HL-60 (cell line): ENCODE measurements around the gene ANKFN1.

ENCODE experiments used
- DNase-seq, 2 experiments: peaks; one replicate each; pipeline ENCODE4 v3.0.0-alpha.2; 2010 to 2020; ENCODE audit warnings: low read depth in 1 of 2, low spot score in 1 of 2
- H3K27ac ChIP-seq: fragments of 250-450 bp; sonication (Bioruptor Pico); replicated peaks from 2 replicates; pipeline ENCODE4 v1.5.1; 2020; ENCODE audit warnings: mild to moderate bottlenecking, moderate library complexity
- H3K27me3 ChIP-seq: fragments of 250-450 bp; sonication (Bioruptor Pico); 2 replicates; pipeline ENCODE4 v1.5.1; 2021; ENCODE audit warnings: mild to moderate bottlenecking, moderate library complexity; ENCODE audit not compliant: insufficient read depth, poor library complexity, severe bottlenecking
- H3K4me3 ChIP-seq: replicated peaks from 2 replicates; pipeline ENCODE4 v1.5.1; 2011; ENCODE audit warnings: mild to moderate bottlenecking, control low read depth, low read length; ENCODE audit not compliant: insufficient read depth
- CTCF ChIP-seq: IDR thresholded peaks from one replicate; pipeline ENCODE4 v1.5.1; 2011; ENCODE audit warnings: low read length, control low read depth, inconsistent platforms; ENCODE audit not compliant: insufficient read depth
- GABPA ChIP-seq: IDR thresholded peaks from 2 replicates; pipeline ENCODE4 v1.6.1; 2012; ENCODE audit warnings: low read depth
- POLR2AphosphoS5 ChIP-seq: IDR thresholded peaks from 2 replicates; pipeline ENCODE4 v1.6.1; 2012; ENCODE audit warnings: low read depth
- REST ChIP-seq: IDR thresholded peaks from 2 replicates; pipeline ENCODE4 v1.6.1; 2012; ENCODE audit warnings: low read depth; ENCODE audit not compliant: insufficient replicate concordance
- SPI1 ChIP-seq: IDR thresholded peaks from 2 replicates; pipeline ENCODE4 v1.6.1; 2012; ENCODE audit warnings: low read depth, mild to moderate bottlenecking, borderline replicate concordance

ANKFN1 gene

GRCh38 chr17:56424543-56425044 lies 271.3 kb downstream of the ANKFN1 start:
- Histone ChIP-seq H3K27ac (no peak overlapping the region), H3K4me3 (no peak overlapping the region), H3K27me3 (no peaks in the 10 kb centered on the region)
- TF ChIP-seq REST (no peak), CTCF (no peak), GABPA (no peak), POLR2AphosphoS5 (no peak), SPI1 (no peak)
- DNase-seq: no peak

- H3K27ac ChIP-seq: no peak overlapping the region
- no peak for TF ChIP-seq CTCF
- TF ChIP-seq POLR2AphosphoS5: no peak
- TF ChIP-seq SPI1: no peak
- TF ChIP-seq REST: no peak
- no peak for TF ChIP-seq GABPA
- no peaks in the 10 kb centered on the region for H3K27me3 ChIP-seq
- H3K4me3 ChIP-seq: no peak overlapping the region
- no peak for DNase-seq
Observed at GRCh38 chr17:56425483-56425882, 272.2 kb downstream of the ANKFN1 start.

GRCh38 chr17:56426901-56427300 lies 273.6 kb downstream of the ANKFN1 start:
- no peaks in the 10 kb centered on the region for H3K27me3 ChIP-seq
- no peak overlapping the region for H3K27ac ChIP-seq
- no peak for DNase-seq
- no peak for TF ChIP-seq CTCF
- no peak for TF ChIP-seq REST
- TF ChIP-seq GABPA: no peak
- no peak for TF ChIP-seq POLR2AphosphoS5
- TF ChIP-seq SPI1: no peak
- H3K4me3 ChIP-seq: no peak overlapping the region
